ENCODE data around the gene CYP4A22.
"Not testable (repeated sequence)": the region's sequence is repeated elsewhere in the genome, so short reads cannot be mapped to it uniquely, and the experiment has no call there.

Gene CYP4A22, protein sequence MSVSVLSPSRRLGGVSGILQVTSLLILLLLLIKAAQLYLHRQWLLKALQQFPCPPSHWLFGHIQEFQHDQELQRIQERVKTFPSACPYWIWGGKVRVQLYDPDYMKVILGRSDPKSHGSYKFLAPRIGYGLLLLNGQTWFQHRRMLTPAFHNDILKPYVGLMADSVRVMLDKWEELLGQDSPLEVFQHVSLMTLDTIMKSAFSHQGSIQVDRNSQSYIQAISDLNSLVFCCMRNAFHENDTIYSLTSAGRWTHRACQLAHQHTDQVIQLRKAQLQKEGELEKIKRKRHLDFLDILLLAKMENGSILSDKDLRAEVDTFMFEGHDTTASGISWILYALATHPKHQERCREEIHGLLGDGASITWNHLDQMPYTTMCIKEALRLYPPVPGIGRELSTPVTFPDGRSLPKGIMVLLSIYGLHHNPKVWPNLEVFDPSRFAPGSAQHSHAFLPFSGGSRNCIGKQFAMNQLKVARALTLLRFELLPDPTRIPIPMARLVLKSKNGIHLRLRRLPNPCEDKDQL

GRCh38 chr1:47137198-47137597 is at the start of gene CYP4A22:
Gene CYP4A22 (plus strand): TSS chr1:47137441. CDS start chr1:47137486, 45 bp downstream.
- in situ Hi-C loops (cut with HindIII; ENCODE audit: low pct_ligation_motif_present, low pct_unique_long_range_greater_than_20kb, low sequenced_read_pairs) = no loop called here
- no peak for DNase-seq

DNA sequence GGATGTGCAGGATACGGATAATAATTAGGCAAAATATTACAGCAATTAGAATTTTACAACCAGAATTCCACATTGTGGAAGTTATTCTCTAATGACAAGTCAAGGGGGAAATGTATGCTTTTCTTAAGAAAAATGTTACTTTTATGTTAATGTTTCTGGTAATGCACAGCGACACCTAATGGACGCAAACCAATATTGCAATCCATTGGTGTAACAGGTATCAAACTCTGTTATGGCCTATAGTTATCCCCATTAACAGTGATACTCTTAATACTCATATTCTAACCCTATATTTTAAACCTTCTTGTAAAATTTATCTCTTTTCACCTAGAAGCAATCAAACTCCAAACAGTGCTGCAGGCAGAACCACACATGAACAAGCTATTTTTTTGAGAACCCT is 47.9 kb upstream of the CYP4A22 start:
- in situ Hi-C loops (cut with HindIII; ENCODE audit: low pct_ligation_motif_present, low pct_unique_long_range_greater_than_20kb, low sequenced_read_pairs) = not testable (repeated sequence)
- DNase-seq = peak; percentile 32

- in situ Hi-C loops (cut with HindIII; ENCODE audit: low pct_ligation_motif_present, low pct_unique_long_range_greater_than_20kb, low sequenced_read_pairs); DNase-seq: not testable (repeated sequence)
Measured at GRCh38 chr1:47091476-47091875, 45.8 kb upstream of the CYP4A22 start.

- in situ Hi-C loops (cut with HindIII; ENCODE audit: low pct_ligation_motif_present, low pct_unique_long_range_greater_than_20kb, low sequenced_read_pairs) = no loop called here
- DNase-seq = no peak
Measured at GRCh38 chr1:47104816-47105215, 32.4 kb upstream of the CYP4A22 start.

DNA sequence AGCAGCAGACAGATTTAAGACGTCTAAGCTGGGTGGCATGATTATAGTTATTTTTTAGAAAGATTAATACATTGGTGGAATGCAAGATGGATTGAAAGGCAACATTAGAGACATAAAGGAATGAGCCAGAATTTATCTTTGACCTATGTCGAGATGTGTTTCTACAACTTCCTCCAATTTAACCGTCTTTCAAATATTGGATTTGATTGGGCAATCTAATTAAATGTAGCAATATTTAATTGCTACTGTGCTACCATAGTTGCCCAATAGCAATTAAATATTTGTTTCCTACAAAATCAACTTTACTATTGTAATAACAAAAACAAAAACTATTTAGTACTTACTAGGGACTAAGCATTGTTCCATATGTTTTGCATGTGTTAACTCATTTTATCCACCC is 30.4 kb upstream of the CYP4A22 start:
- DNase-seq = no peak
- in situ Hi-C loops (cut with HindIII; ENCODE audit: low pct_ligation_motif_present, low pct_unique_long_range_greater_than_20kb, low sequenced_read_pairs) = no loop called here

GRCh38 chr1:47107851-47108574 is 29.2 kb upstream of the CYP4A22 start:
- peak; percentile 61 for DNase-seq
- in situ Hi-C loops (cut with HindIII; ENCODE audit: low pct_ligation_motif_present, low pct_unique_long_range_greater_than_20kb, low sequenced_read_pairs) = not testable (repeated sequence)

- in situ Hi-C loops (cut with HindIII; ENCODE audit: low pct_ligation_motif_present, low pct_unique_long_range_greater_than_20kb, low sequenced_read_pairs) = not testable (repeated sequence)
- DNase-seq = peak; percentile 12
Measured at GRCh38 chr1:47109482-47109881, 27.8 kb upstream of the CYP4A22 start.

GRCh38 chr1:47113178-47113577 is 24.1 kb upstream of the CYP4A22 start:
- in situ Hi-C loops (cut with HindIII; ENCODE audit: low pct_ligation_motif_present, low pct_unique_long_range_greater_than_20kb, low sequenced_read_pairs) = no loop called here
- DNase-seq = no peak

DNA sequence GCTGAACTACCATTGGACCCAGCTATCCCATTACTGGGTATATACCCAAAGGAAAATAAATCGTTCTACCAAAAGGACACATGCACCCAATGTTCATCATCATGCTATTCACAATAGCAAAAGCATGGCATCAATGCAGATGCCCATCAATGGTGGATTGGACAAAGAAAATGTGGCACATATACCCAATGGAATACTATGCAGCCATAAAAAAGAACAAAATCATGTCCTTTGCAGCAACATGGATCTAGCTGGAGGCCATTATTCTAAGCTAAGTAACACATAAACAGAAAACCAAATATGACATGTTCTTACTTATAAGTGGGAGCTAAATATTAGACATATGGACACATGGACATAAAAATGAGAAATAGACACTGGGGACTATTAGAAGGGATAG is 16.2 kb upstream of the CYP4A22 start:
- DNase-seq = not testable (repeated sequence)

GRCh38 chr1:47124834-47125233 is 12.4 kb upstream of the CYP4A22 start:
- in situ Hi-C loops (cut with HindIII; ENCODE audit: low pct_ligation_motif_present, low pct_unique_long_range_greater_than_20kb, low sequenced_read_pairs); DNase-seq: not testable (repeated sequence)

More for the DNA sequence above, 16.2 kb upstream of the CYP4A22 start:
- in situ Hi-C loops (cut with HindIII; ENCODE audit: low pct_ligation_motif_present, low pct_unique_long_range_greater_than_20kb, low sequenced_read_pairs) = not testable (repeated sequence)

DNA sequence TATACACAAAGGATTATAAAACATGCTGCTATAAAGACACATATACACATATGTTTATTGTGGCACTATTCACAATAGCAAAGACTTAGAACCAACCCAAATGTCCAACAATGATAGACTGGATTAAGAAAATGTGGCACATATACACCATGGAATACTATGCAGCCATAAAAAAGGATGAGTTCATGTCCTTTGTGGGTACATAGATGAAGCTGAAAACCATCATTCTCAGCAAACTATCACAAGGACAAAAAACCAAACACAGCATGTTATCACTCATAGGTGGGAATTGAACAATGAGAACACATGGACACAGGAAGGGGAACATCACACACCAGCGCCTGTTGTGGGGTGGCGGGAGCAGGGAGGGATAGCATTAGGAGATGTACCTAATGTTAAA is 10.2 kb upstream of the CYP4A22 start:
- DNase-seq; in situ Hi-C loops (cut with HindIII; ENCODE audit: low pct_ligation_motif_present, low pct_unique_long_range_greater_than_20kb, low sequenced_read_pairs): not testable (repeated sequence)

- DNase-seq = no peak
- in situ Hi-C loops (cut with HindIII; ENCODE audit: low pct_ligation_motif_present, low pct_unique_long_range_greater_than_20kb, low sequenced_read_pairs) = no loop called here
Measured at GRCh38 chr1:47128221-47128620, 9.0 kb upstream of the CYP4A22 start.

DNA sequence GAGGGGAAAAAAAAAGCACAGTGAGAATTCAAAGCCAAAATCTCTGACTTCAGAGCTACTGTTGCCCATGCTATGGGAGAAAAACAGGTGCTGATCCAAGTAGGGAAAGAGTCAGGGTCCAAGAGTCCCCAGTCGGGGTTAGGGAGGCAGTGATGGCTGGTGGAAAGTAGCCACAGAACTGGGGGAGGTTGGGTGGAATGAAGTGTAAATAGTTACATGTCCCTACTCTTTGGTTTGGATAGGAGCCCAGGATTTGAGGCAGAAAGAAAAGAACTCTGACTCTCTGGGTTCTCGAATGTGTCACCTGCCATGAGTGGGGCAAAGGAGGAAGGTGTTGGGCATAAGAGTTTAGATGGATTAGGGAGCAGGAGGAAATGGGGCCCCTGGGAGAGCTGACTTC is 8.4 kb upstream of the CYP4A22 start:
- in situ Hi-C loops (cut with HindIII; ENCODE audit: low pct_ligation_motif_present, low pct_unique_long_range_greater_than_20kb, low sequenced_read_pairs) = not testable (repeated sequence)
- DNase-seq = peak; percentile 11

GRCh38 chr1:47129489-47130230 is 7.6 kb upstream of the CYP4A22 start:
- in situ Hi-C loops (cut with HindIII; ENCODE audit: low pct_ligation_motif_present, low pct_unique_long_range_greater_than_20kb, low sequenced_read_pairs); DNase-seq: not testable (repeated sequence)

DNA sequence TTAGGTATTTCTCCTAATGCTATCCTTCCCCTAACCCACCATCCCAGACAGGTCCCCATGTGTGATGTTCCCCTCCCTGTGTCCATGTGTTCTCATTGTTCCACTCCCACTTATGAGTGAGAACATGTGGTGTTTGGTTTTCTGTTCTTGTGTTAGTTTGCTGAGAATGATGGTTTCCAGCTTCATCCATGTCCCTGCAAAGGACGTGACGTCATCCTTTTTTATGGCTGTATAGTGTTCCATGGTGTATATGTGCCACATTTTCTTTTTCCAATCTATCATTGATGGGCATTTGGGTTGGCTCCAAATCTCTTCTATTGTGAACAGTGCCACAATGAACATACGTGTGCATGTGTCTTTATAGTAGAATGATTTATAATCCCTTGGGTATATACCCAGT is 4.6 kb upstream of the CYP4A22 start:
- DNase-seq; in situ Hi-C loops (cut with HindIII; ENCODE audit: low pct_ligation_motif_present, low pct_unique_long_range_greater_than_20kb, low sequenced_read_pairs): not testable (repeated sequence)

GRCh38 chr1:47137925-47138615 is 829 bp downstream of the CYP4A22 start:
- DNase-seq = no peak
- in situ Hi-C loops (cut with HindIII; ENCODE audit: low pct_ligation_motif_present, low pct_unique_long_range_greater_than_20kb, low sequenced_read_pairs) = no loop called here

GRCh38 chr1:47140358-47140757 is 3.1 kb downstream of the CYP4A22 start:
- DNase-seq; in situ Hi-C loops (cut with HindIII; ENCODE audit: low pct_ligation_motif_present, low pct_unique_long_range_greater_than_20kb, low sequenced_read_pairs): not testable (repeated sequence)

- in situ Hi-C loops (cut with HindIII; ENCODE audit: low pct_ligation_motif_present, low pct_unique_long_range_greater_than_20kb, low sequenced_read_pairs); DNase-seq: not testable (repeated sequence)
Measured at GRCh38 chr1:47143654-47144053, 6.4 kb downstream of the CYP4A22 start.

All from ACHN (cell line).